Ishikawa (cell line): ENCODE measurements around the gene KTN1.

Source experiments
- CEBPB ChIP-seq: IDR thresholded peaks from 2 replicates; pipeline ENCODE4 v1.6.1; 2012
- CREB1 ChIP-seq: IDR thresholded peaks from 2 replicates; pipeline ENCODE4 v1.6.1; 2012; ENCODE audit warnings: low read depth
- EP300 ChIP-seq: IDR thresholded peaks from 2 replicates; pipeline ENCODE4 v1.6.1; 2012; ENCODE audit warnings: borderline replicate concordance
- NFIC ChIP-seq: IDR thresholded peaks from 2 replicates; pipeline ENCODE4 v1.6.1; 2012
- RAD21 ChIP-seq: IDR thresholded peaks from 2 replicates; pipeline ENCODE4 v1.6.1; 2012; ENCODE audit warnings: low read depth
- TCF12 ChIP-seq: IDR thresholded peaks from 2 replicates; pipeline ENCODE4 v1.6.1; 2012; ENCODE audit warnings: low read depth
- TF ChIP-seq, protein P1 (sequence below): IDR thresholded peaks from 2 replicates; pipeline ENCODE4 v1.6.1; 2012; ENCODE audit warnings: low read depth, mild to moderate bottlenecking

DNA sequence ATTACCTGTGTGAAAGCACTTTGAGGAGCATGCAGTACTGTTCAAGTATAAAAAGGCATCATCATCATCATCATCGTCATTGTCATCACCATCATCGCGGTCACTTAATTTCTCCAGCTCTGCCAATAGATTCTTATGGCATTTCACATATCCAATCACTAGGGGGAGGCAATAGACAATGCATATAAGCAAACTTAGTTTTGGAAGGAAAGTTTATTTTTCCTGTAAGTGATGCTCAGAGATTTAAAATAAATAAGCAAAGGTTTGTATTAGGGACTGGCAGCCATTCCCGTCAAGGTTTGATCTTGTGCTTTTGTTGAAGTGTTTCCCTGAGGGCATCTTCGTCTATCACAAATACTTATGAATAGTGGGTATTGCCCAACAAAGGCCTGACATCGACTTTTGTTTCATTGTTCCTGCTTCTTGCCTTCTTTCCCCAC lies 127.4 kb downstream of the KTN1 start:
- TF ChIP-seq RAD21 (peak; percentile 65), NFIC (no peak), CREB1 (no peak), TCF12 (no peak), CEBPB (no peak), EP300 (no peak)
- TF ChIP-seq, protein P1, sequence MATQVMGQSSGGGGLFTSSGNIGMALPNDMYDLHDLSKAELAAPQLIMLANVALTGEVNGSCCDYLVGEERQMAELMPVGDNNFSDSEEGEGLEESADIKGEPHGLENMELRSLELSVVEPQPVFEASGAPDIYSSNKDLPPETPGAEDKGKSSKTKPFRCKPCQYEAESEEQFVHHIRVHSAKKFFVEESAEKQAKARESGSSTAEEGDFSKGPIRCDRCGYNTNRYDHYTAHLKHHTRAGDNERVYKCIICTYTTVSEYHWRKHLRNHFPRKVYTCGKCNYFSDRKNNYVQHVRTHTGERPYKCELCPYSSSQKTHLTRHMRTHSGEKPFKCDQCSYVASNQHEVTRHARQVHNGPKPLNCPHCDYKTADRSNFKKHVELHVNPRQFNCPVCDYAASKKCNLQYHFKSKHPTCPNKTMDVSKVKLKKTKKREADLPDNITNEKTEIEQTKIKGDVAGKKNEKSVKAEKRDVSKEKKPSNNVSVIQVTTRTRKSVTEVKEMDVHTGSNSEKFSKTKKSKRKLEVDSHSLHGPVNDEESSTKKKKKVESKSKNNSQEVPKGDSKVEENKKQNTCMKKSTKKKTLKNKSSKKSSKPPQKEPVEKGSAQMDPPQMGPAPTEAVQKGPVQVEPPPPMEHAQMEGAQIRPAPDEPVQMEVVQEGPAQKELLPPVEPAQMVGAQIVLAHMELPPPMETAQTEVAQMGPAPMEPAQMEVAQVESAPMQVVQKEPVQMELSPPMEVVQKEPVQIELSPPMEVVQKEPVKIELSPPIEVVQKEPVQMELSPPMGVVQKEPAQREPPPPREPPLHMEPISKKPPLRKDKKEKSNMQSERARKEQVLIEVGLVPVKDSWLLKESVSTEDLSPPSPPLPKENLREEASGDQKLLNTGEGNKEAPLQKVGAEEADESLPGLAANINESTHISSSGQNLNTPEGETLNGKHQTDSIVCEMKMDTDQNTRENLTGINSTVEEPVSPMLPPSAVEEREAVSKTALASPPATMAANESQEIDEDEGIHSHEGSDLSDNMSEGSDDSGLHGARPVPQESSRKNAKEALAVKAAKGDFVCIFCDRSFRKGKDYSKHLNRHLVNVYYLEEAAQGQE: no peak
